ENCODE results near the gene IGF1R. TPM values are rescaled to one million over a fixed set of nuclear protein-coding genes. Genes with fewer than 3 reads are reported as not detected.
A peak's percentile ranks its signal among the peaks of the same experiment; 100 is the strongest.

The IGF1R gene
- total RNA-seq, 1 experiment from 2014 or later = 16.3 TPM

GRCh38 chr15:98896802-98897732 is 248.7 kb downstream of the IGF1R start (continued):
- TF ChIP-seq REST (IDR thresholded peaks at IDR 0.05; ENCODE audit: low read depth) = no peak
- peak; percentile 21; the same call in 1 of the 2 replicates for TF ChIP-seq ATF3 (IDR thresholded peaks at IDR 0.05)
- no peak for TF ChIP-seq EGR1 (IDR thresholded peaks at IDR 0.05; ENCODE audit: low read depth)
- TF ChIP-seq EZH2phosphoT487 (IDR thresholded peaks at IDR 0.05; ENCODE audit: borderline replicate concordance) = no peak
- TF ChIP-seq ELF1 (IDR thresholded peaks at IDR 0.05; ENCODE audit: borderline replicate concordance, low read depth) = no peak
- TF ChIP-seq SRF (IDR thresholded peaks at IDR 0.05; ENCODE audit: low read depth) = no peak
- TF ChIP-seq YY1 (IDR thresholded peaks at IDR 0.05; ENCODE audit: extremely low read depth, insufficient replicate concordance, low read depth, low read length) = peak; percentile 13
- TF ChIP-seq SIN3A (IDR thresholded peaks at IDR 0.05; ENCODE audit: low read depth) = peak; percentile 62; the same call in 1 of the 2 replicates
- no peak for TF ChIP-seq CTCF (IDR thresholded peaks at IDR 0.05 in 2 of 3, conservative IDR thresholded peaks at IDR 0.05 in 1 of 3; ENCODE audit: borderline replicate concordance in 1 of 3, insufficient read depth in 1 of 3, low read depth in 2 of 3, low read length in 2 of 3)
